Camera-type eye (tissue), 1 donor: ENCODE measurements around the gene FNDC11. TPM values are rescaled to one million over a fixed set of nuclear protein-coding genes. Genes with fewer than 3 reads are reported as not detected.

Source experiments
- total RNA-seq: library from RNA; depleted of rRNA; stranded (reverse); fragments of >200 nt; gene quantifications from one replicate; pipeline ENCODE4 v1.2.3, GENCODE V29; 2014

FNDC11 gene
- total RNA-seq, result 1.0 TPM

GRCh38 chr20:63553933-63554290 is at the start of gene FNDC11:
Gene FNDC11 (plus strand): TSS chr20:63554159. CDS start chr20:63555664, 1,505 bp downstream.

DNA sequence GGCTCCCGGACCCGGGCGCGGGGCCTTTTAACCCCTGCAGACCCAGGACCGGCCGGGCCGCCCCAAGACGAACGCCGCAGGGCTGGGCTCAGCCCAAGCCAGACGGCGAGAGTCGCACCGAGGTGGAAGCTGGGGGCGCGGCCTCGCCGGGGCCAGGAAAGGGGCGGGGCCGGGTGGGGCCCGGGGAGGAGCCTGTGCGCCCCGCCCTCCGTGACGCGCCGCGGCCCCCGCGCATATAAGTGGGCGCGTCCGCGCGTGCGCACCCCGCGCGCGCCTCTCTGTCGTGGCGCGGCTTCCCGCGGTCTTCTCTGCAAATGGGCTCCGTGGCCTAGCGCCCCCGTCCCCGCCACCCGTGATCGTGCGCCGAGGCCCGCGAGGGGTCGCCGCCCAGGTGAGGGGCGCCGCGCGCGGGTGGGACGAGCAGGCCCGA is 33.4 kb upstream of the FNDC11 start, which contains the start of gene PPDPF:
Gene PPDPF (plus strand): TSS at position 262 of the 430 bp plus-strand sequence. CDS start 544 bp downstream, outside the sequence.

DNA sequence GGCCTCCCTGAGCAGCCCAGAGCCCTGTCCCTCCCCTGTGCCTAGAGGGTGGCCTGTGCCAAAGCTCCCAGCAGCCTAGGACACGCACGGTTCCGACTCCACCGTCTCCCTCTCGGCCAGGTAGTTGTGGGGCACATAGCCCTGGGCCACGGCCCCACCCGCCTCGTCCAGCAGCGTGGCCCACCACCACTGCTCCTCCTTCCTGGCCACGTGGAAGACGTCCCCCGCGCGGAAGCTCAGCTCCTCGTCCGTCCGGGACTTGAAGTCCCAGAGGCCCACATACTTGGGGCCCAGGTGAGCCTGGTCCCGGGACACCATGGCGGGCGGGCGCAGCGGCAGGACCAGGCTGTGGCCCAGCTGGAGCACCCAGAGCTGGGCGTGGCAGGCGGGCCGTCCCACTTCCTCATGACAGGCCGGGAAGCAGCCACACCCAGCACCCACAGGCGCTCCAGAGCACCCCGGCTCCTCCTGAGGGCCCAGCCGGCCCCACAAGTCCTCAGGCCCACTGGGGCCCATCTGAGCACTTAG is 16.9 kb upstream of the FNDC11 start, which contains the start of gene PTK6:
Gene PTK6 (minus strand): TSS at position 380 of the 528 bp plus-strand sequence. CDS start 62 bp downstream, at position 318.

DNA sequence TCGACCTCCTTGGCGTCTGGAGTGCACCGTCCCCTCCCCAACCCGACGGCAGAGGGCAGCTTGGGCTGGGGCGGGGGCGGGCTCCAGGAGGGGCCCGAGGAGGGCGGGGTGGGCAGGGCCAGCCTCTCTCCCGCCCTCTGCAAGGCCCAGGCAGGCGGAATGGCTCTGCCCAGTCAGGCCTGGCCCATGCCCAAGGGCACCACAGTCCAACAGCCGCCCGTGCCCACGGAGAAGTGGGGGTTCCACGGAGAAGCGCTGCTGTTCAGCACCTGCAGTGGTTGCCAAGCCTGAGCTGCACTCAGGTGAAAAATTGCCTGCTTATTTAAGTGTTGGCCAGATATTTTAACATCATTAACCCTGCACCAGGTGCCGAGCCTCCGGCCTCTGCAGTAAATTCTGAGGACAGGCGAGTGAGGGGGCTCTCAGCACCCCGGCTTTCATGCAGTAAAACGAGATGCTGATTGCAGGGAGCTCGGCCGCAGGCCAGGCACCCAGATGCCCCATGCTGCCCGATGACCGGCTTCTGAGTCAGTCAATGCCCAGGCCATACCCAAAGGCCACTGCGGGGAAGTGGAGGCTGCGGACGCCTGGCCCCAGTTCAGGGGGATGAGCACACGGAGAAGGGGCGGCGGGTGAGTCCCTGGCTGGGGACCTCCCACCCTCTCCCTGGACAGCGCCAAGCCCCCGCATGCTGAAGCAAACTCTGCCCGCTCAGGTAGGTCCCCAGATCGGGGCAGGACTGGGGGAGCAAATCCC is 6.1 kb upstream of the FNDC11 start, which contains the start of gene SRMS:
Gene SRMS (minus strand): TSS at position 25 of the 756 bp plus-strand sequence. CDS start 286 bp downstream, outside the sequence.

DNA sequence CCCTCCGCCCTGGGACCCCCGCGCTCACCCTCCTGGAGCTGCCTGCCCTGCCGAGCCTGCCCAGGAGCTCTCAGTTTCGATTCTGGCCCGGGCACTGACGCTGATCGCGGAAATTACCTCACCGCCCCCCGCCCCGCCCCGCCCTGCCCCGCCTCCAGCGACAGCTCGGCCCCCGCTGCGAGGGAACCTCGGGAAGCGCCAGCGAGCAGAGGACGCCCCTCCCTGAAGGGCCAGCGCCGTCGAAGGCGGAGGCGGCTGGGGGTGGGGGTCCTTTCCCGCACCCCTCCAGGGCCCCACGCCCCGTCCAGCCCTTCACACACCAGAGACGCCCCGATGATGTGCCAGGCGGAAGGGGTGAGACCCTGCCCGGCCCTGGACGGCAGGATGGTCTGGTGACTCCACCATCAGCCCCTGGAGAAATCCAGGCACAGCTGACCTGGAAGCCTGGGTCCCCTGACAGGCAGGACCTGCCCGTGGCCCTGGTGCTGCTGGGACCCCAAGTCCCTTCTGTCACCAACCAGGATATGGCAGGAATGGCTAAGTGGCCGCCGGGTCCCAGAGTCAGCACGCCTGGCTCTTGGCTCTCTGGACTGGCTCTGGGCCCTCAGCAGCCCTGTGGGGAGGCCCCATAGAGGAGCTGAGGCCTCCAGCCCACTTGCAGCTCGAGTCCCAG is 20.3 kb downstream of the FNDC11 start, which contains the start of gene HELZ2:
Gene HELZ2 (minus strand): TSS at position 84 of the 673 bp plus-strand sequence. CDS start 1,854 bp downstream, outside the sequence.

Other genes starting within 250 kb of the FNDC11 start
- 12.0 TPM for gene CHRNA4, start 192.8 kb upstream of the FNDC11 start, total RNA-seq
- 31.6 TPM for gene KCNQ2, start 81.5 kb upstream of the FNDC11 start, total RNA-seq
- gene EEF1A2, start 55.1 kb upstream of the FNDC11 start, total RNA-seq, result 87.6 TPM
- 104 TPM for gene PPDPF, start 33.4 kb upstream of the FNDC11 start, total RNA-seq
- 1.3 TPM for gene PTK6, start 16.8 kb upstream of the FNDC11 start, total RNA-seq
- gene SRMS, start 6.4 kb upstream of the FNDC11 start, total RNA-seq, result not detected
- 25.6 TPM for gene HELZ2, start 20.1 kb downstream of the FNDC11 start, total RNA-seq
- gene GMEB2, start 72.9 kb downstream of the FNDC11 start, total RNA-seq, result 10.9 TPM
- 51.6 TPM for gene STMN3, start 99.3 kb downstream of the FNDC11 start, total RNA-seq
- 51.3 TPM for gene RTEL1, start 104.2 kb downstream of the FNDC11 start, total RNA-seq
- gene TNFRSF6B, start 142.5 kb downstream of the FNDC11 start, total RNA-seq, result 5.4 TPM
- gene ARFRP1, start 153.8 kb downstream of the FNDC11 start, total RNA-seq, result 39.7 TPM
- 31.1 TPM for gene ZGPAT, start 153.9 kb downstream of the FNDC11 start, total RNA-seq
- gene LIME1, start 182.5 kb downstream of the FNDC11 start, total RNA-seq, result 16.5 TPM
- gene SLC2A4RG, start 185.6 kb downstream of the FNDC11 start, total RNA-seq, result 32.0 TPM